ENCODE results near the gene RIOK3.
"Not testable (repeated sequence)": the region's sequence is repeated elsewhere in the genome, so short reads cannot be mapped to it uniquely, and the experiment has no call there.

DNA sequence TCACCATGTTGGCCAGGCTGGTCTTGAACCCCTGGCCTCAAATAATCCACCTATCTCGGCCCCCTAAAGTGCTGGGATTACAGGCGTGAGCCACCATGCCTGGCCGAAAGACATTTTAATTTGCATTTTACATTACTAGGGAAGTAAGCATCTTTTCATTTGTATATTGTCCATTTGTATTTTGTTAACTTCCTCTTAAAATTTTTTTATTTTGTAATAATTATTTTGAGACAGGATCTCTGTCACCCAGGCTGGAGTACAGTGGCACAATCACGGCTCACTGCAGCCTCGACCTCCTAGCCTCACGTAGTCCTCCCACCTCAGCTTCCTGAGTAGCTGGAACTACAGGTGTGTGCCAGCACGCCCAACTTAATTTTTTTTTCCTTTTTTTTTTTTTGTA lies 59.1 kb downstream of the RIOK3 start:
- TF ChIP-seq, protein P1, sequence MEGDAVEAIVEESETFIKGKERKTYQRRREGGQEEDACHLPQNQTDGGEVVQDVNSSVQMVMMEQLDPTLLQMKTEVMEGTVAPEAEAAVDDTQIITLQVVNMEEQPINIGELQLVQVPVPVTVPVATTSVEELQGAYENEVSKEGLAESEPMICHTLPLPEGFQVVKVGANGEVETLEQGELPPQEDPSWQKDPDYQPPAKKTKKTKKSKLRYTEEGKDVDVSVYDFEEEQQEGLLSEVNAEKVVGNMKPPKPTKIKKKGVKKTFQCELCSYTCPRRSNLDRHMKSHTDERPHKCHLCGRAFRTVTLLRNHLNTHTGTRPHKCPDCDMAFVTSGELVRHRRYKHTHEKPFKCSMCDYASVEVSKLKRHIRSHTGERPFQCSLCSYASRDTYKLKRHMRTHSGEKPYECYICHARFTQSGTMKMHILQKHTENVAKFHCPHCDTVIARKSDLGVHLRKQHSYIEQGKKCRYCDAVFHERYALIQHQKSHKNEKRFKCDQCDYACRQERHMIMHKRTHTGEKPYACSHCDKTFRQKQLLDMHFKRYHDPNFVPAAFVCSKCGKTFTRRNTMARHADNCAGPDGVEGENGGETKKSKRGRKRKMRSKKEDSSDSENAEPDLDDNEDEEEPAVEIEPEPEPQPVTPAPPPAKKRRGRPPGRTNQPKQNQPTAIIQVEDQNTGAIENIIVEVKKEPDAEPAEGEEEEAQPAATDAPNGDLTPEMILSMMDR (IDR thresholded peaks at IDR 0.05; ENCODE audit: insufficient read depth, low read length, poor library complexity, severe bottlenecking), result not testable (repeated sequence)
- TF ChIP-seq EZH2phosphoT487 (conservative IDR thresholded peaks at IDR 0.05; ENCODE audit: low read length), result not testable (repeated sequence)

Measured in SU-DHL-6 (cell line).